IPS-11a (cell line): Measurements from ENCODE around the gene LUC7L.

Experiments used
- H3K4me3 ChIP-seq: one replicate; pipeline ENCODE4 v1.5.1; 2013; ENCODE audit warnings: low read depth, low read length, control low read depth

The LUC7L gene

DNA sequence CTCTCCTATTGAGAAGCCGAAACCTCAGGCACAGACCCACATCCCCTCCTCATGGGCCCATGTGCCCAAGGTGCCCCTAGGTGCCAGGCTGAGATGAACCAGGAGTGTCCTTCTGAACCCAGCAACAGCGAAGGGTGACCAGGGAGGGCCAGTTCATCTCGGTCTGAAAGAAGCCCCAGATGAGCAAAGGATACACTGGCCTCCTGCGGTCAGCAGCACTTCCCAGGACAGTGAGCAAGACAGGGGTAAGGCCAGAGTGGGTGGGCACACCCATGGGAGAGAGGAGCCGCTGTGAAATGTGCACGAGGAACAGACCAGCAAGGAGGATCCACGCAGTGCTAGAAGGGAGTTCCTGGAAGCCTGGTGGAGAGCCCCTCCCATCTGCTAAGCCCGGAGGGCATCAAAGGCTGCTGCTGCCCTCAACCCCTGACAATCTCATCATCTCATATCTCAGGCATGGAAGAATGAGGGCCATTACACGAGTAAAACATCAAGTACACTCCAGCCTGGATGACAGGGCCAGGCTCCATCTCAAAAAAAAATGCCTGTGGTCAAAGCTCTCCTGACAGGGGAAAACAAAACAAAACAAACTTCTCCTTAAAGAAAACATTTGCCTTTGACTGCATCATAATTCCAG lies 80.1 kb downstream of the LUC7L start:
- H3K4me3 ChIP-seq = no peak overlapping the region

- H3K4me3 ChIP-seq = no peak overlapping the region
Observed at GRCh38 chr16:146646-147045, 82.6 kb downstream of the LUC7L start.

GRCh38 chr16:144797-145252 lies 84.4 kb downstream of the LUC7L start:
- H3K4me3 ChIP-seq = no peak overlapping the region

DNA sequence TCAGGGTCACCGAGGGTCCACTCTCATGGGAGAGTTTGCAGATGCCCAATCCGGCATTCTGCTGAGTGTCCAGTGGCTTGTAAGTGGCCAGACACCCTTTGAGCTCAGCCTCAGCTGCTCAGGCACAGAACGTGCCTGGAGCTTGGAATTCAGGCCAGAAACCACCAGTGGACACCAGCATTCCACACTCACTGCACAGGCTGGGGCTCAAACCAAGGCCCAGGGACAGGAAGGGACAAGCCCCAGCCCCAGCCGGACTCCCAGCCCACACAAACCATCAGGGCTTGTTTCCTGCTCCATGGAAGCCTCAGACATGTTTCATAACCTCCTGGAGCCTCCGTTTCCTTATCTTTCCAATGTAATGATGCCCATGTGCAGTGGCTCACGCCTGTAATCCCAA lies 85.8 kb downstream of the LUC7L start:
- H3K4me3 ChIP-seq = no peak overlapping the region

GRCh38 chr16:143047-143446 lies 86.2 kb downstream of the LUC7L start:
- H3K4me3 ChIP-seq = no peak overlapping the region

DNA sequence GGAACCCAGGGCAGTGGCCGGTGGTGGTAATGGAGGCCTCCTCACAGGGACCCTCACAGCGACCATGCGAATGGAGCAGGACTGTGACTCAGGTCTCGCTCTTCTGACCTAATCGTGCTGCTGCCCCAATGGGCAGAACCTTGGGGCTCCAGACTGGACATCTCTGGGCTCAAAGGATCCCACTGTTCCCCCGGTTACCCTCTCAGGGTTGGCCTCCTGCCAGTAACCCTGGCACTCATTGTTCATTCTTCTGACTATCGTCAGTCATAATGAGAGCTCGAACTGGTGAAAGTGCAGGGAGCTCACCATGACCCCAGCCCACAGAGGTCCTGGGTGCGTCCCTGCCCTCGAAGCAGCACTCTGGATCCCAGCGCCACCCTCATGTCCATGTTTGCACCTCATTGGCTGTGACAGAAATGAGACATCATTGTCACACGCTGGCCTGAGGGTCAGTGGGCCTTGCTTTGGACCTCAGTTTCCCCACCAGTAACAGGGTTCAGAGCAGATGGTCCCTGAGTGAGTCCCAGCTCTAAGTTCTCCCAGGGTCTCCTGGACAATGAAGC lies 86.8 kb downstream of the LUC7L start:
- H3K4me3 ChIP-seq = no peak overlapping the region

DNA sequence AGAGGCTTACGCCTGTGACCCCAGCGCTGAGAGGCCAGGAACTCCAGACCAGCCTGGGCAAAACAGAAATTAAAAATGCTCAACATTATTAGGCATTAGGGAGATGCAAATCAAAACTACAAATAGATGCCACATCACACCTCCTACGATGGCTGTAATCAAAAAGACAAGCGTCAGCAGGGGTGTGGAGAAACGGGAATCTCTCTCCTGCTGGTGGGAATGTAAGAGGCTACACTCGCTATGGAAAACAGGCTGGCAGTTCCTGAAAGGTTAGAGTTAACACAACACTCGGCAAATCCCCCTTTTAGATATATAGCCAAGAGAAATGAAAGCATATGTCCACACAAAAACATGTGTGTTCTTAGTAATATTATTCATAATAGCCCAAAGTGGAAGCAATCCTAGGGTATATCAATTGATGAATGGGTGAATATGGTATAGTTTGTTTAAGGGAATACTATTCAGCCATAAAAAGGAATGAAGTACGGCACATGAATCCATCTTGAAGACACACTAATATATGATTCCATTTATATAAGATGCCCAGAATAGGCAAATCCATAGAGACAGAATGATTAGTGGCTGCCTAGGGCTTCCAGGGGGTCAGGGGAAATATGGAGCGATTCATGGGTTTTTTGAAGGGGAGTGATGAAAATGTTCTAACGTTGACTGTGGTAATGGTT lies 88.9 kb downstream of the LUC7L start:
- no peak overlapping the region for H3K4me3 ChIP-seq
